Effector CD8-positive, alpha-beta T cell (primary cell): ENCODE results near the gene ATXN7L1.
"Not testable (repeated sequence)": the region's sequence is repeated elsewhere in the genome, so short reads cannot be mapped to it uniquely, and the experiment has no call there.

Experiments used
- DNase-seq: peaks from one replicate; lab custom pipeline; 2025; lab: John Stamatoyannopoulos, UW

The ATXN7L1 gene

DNA sequence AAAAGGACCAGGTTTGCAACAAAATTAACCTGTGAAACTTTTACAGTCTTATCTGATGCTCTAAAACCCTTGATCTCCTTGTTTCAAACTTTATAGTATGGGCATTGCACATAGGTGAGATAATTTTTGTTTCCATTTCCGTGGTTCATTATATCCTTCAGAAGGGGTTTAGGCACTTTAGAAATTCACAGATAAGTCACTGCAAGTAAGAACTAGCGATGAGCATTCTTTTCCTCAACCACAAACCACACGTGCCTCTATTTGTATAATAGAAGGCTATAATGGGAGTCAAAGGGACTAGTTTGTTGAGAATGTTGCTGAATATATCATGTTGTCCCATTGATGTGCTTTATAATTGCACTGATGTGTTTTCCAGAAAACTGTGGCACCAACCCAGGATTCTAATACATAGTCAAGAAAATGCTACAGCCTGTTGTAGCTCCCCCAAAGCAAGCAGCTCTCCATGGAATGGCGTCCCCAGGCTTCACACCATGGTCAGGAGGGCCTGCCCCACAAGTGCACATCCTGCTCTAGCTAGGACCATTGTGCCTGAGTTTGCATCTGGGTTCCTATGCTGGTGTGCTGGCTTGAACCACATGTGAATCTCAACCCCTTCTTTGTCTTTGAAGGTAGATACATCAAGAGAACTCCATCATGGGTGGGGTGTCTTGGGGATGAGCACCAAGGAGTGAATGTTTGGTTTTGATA lies 14.0 kb upstream of the ATXN7L1 start:
- no peak for DNase-seq

DNA sequence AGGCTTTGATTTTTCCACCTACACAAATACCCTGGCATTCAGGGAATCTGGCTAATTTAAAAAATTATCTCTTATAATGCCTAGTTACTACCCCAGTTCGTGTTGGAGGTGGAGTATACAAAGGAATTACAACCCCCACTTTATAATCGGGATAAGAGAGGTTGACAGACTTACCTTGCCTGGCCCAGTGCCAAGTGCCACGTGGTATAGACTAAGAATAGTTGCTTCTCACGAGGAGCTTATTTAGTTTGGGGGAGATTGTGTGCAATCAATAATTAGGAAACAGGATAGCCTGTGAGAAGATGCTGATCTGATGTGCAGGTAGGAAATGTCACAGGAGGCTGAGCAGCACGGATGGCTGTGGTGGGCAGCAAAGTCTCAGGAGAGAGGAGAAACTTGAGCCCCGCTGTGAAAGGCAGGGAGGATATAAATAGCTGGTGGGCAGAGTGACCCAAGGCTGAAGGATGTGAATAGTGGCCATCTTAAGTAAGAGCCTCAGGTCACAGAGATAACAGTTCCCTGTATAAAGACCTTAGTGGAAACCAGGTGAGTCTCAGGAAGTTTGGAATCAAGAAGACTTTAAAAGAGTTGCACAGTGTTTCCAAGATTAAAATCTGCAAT lies 11.3 kb upstream of the ATXN7L1 start:
- DNase-seq: no peak

DNA sequence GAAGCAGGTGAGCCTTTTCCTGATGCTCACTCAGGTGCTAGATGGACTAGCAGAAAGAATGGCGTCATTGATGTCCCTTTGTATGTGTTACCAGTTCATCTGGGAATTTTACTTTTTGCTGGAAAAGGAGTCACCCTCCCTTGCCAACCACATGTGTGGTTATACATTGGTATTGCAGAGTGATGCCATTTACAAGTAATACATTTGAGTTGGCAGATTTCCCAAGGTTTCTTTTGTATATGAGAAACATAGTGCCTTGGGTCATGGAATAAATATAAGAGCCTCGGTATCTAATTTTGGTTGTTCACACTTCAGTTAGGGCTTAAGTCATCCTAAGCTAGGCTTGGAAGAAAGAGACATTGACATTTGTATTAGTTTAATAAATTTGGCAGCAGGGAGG lies 10.4 kb upstream of the ATXN7L1 start:
- no peak for DNase-seq

DNA sequence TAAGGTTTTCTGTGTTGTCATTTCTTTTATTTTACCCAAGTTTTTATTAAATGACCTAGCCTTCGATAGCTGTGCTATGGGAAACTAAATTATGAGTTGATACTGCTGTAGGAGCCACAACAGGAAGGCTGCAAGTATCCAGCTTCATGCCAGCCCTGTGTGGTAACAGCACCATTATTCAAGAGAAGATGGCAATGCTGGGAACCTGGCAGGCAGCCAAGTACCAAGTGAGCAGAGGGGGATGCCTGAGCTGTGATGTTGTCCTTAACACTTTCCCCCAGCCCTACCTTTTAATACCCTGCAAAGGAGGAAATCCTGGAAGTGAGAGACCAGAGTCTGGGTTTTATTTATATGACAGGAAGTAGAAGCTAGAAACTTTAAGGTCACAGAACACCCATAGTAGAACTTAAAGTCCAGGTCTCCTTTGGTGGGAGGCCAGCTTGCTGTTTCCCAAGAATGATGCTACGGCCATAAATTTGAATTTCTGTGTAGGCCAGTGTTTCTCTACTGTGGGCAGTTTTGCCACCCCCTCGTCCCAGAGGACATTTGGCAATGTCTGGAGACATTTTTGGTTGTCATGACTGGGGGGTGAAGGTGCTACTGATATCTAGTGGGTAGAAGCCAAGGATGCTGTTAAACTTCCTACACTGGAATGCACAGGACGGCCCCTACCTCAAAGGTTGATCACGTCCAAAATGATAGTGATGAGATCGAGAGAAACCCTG lies 9.2 kb upstream of the ATXN7L1 start:
- DNase-seq: no peak

DNA sequence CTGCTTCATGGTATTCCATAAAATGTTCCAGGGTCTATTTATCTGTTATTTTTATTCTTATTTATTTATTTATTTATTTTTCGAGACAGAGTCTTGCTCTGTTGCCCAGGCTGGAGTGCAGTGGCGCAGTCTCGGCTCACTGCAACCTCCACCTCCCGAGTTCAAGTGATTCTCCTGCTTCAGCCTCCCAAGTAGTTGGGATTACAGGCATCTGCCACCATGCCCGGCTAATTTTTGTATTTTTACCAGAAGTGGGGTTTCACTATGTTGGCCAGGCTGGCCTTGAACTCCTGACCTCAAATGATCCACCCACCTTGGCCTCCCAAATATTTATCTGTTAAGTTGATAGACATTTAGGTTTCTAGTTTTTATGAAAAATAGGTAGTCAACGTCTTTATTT lies 6.8 kb upstream of the ATXN7L1 start:
- not testable (repeated sequence) for DNase-seq

DNA sequence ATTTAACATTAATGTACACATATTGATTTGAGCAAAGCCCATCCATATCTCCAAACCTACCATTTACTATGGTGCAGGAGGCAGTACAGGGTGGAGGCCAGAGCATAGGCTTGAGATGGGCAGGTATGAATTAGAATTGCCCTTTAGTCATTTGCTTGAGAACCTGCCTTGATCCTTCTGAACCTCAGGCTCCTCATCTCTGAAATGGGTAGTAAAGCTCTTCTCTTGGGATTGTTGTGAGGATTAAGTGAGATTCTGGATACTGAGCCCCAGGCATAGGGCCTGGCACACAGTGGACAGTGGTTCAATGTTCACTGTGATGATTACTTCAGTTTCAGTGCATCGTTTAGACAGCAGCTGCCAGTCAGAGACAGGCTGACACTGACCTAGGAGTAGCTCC lies 5.0 kb upstream of the ATXN7L1 start:
- no peak for DNase-seq

DNA sequence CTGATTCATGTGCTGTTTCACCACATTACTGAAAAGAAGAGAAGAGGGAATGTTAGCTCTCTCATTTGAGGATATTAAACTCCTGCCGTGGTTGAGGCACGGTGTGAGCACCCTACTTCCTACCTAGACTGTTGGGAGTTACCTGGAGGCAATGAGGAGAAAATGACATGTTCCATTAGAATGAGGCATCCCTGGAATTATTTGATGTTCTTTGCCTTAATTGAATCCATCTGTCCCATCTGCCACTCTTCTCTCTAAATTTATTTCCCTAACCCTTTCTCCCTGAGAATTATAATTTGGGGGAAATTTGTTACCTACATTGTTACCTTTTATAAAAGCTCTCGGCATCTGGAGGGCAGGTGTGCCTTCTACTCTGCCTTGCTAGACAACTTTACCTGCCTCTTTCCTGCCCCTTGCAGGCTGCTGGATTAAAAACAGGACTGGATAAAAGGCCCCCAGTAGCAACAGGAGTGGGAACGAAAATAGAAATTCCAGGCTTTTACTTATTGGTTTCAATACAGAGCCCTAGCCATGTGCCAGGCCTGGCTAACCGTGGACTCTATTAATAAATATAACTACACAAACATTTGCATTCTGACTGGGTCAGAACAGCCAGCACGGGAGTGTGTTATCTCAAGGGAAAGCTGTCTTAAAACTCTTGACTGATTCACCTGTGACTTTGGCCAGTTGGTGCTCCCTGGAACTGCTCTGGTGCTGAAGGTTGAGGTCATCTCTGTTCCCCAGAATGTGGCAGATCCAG lies 4.4 kb upstream of the ATXN7L1 start:
- DNase-seq: no peak

DNA sequence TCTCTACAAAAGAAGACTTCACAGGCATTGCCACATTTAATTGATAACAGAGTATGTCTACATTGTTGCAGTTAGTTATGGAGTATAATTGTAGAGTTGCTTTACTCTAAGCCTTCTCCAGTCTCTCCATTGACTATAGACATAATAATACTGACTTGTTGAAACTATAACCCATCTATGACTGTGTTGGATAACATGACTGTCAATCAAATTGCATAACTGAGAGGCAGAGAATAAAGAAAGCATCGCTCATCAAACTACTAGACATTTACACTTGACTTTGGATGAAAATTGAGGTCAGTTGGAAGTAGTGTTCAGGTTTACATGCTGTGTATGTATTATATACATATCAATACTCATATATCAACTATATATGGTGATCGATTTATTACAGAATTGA lies 3.4 kb upstream of the ATXN7L1 start:
- DNase-seq: no peak

DNA sequence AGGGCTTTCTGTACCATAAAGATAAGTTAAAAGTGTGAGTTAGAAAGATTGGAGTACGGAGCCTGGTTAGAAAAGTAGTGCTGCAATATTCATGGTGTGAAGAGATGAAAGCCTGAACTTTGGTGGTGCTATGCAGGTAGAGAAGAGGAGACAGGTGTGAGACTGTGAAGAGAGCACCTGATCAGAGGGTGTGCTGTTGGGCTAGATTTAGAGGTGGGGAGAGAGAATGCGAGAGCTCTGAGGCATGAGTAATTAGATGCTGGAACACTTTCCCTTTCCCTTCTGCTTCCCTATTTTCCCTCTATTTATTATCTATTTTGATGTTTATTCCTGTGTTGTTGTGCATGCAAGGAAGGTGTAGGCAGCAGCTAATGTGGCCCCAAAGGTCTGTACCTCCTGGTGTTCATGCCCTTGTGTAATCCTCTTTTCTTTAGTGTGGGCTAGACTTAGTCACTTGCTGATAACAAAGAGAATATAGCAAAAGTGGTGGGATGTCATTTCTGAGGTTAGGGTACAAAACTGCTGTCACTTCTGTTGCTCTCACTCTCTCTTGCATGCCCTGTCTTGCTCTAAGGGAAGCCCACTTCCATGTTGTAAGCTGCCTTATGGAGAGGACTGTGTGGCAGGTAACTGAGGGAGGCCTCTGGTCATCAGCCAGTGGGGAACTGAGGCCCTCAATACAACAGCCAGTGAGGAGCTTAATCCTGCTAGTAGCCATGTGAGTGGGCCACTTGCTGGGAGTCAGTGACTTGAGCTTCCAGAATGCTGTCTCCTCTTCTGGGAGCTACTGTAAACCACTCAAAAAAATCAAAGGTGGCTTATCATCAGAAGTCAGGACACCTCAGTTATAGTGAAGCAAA lies 2.6 kb upstream of the ATXN7L1 start:
- no peak for DNase-seq

DNA sequence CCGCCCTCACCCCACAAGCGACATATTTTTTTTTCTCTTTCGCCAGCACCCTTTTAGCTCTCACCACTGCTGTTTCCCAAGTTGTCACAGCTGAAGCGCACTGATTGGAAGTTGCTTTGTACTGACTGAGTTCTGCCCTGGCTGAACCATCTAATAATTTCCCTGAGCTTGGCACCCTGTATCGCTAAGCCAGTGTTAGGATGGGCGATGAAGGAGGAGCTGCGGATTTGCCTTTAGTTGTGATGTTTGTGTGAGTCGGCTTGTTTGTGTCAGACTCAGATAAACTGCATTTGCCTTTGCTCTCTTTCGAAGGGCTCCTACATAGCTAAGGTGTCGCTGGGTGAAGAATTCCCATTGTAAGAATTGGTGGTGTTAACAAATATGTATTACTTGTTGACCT lies 1.3 kb upstream of the ATXN7L1 start:
- no peak for DNase-seq

DNA sequence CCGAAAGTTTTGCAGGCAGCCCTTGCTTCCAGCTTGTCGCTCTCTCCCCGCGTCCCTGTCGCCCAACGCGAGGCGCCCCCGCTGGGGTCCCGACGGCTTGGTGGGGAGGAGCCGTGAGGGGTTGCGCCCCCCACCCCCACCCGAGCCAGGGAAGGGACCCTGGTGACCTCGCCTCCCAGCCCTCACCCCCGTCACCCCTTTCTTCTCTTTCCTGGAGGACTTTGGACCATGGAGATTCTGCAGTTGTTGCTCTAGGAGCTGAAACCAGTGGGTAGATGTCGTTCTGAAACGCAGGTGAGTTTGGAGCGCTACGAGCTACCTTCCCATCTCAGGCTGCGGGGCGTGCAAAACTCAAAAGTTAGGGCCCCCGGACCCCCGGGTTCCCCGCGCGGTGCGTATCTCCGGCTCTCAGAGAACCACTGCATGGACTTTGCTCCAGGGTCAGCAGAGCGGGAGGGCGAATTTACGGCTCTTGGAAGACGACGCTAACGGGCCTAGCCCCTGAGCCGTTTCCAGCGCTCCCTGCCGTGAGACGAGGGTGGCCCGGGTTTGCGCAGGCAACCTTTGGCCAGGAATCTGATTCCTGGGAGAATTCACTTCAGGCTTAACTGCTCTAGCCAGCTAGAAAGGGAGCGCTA lies 684 bp upstream of the ATXN7L1 start:
- DNase-seq: no peak

DNA sequence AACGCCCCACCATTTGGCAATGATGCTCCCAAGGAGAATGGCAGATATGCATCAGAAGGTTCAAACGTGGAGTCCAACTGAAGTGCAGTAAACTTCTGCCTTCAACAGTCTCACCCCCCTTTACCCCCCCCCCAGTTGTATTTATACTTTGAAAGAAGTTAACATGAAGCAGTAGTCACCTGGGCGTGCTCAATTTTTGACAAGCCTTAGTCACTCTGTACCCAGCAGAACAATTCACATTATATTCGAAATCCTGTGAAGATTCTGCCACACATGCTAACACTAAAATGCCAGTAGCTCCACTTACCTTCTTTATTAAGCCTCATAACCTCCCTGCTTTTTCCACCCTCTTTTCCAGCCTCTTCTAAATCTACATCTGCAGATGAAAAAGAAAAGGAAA lies 894 bp downstream of the ATXN7L1 start:
- no peak for DNase-seq

DNA sequence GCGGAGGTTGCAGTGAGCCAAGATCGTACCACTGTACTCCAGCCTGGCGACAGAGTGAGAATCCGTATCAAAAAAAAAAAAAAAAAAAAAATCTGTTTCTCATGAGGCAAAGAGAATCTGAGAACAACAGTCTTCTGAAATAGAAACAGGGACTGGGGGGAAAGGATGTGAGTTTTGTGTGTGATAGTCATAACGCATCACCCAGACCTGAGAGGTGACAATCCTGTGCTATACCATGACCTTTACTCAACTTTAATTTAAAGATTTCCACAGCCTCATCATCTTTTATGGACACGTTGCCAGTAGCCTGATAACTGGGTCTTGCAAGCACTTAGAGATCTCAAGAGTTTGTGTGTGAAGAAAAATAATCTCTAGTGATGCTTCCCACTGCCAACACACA lies 2.3 kb downstream of the ATXN7L1 start:
- DNase-seq: no peak

DNA sequence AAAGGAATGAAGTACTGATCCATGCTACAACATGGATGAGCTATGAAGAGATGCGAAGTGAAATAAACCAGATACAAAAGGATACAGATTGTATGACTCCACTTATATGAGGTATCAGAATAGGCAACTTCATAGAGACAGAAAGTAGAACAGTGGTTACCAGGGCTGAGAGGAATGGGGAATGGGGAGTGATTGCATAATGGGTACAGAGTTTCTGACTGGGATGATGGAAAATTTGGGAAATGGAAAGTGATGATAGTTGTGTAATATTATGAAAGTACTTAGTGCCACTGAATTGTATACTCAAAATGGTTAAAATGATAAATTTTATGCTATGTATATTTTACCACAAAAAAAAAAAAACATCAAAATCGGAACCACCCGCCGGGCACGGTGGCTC lies 3.9 kb downstream of the ATXN7L1 start:
- DNase-seq: no peak

DNA sequence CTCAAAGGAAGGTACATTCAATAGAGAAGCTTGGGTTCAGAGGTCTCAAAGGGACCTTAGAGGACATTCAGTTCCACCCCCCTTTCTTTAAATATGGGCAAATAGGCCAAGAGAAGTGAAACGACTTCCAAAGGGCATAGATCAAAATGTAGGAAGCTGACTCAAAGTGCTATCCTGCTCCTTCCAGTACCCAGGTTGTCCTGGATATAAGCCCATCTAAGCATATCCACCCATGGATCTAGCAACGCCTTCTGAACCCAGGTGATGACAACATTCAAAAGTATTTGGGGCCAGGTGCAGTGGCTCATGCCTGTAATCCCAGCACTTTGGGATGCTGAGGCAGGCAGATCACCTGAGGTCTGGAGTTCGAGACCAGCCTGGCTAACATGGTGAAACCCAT lies 5.3 kb downstream of the ATXN7L1 start:
- DNase-seq: no peak

DNA sequence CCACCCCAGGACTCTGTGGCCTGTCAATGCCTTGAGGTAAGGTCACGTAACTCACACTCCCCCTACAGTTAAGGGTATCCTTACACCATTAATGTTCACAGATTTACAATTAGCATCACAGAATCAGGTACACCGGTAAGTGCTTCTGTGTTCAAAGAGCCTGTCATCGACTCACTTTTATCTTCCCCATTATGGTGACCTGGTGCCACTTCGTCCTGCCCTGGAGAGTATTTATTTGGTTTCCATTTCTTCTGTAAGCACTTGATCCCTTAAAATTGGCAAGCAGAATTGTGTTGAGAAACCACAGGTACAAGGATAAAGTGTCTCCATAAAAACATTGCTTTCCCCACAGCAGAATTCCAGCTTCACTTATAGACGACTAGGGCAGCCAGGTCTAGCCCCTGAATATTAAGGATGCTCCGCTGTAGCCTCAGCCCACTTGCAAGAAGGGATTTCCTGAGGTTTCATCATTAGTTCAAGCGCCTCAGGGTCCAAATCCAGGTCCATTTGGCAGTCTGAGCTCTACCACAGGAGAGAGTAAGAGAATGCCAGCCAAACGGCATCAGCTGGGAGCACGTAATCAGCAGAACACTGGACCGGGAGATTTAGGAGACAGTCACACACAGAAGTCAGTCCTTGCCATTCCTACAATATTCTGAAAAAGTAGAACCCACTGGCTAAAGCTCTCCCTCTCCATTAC lies 10.1 kb downstream of the ATXN7L1 start:
- no peak for DNase-seq

DNA sequence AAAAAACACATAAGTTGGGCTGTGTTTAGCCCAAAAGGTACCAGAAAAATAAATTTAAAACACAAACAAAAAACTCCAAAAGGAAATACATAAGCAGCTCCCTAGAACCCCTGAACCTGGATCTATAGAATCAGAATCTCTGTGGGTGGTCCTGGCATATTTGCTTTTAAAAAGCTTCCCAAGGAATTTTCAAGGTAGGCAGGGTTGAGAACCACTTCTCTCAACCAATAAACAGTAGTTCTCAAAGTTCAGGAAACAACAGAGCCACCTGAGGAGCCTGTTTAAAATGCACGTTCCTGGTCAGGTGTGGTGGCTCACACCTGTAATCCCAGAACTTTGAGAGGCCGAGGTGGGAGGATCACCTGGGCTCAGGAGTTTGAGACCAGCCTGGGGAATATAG lies 12.5 kb downstream of the ATXN7L1 start:
- DNase-seq: no peak

DNA sequence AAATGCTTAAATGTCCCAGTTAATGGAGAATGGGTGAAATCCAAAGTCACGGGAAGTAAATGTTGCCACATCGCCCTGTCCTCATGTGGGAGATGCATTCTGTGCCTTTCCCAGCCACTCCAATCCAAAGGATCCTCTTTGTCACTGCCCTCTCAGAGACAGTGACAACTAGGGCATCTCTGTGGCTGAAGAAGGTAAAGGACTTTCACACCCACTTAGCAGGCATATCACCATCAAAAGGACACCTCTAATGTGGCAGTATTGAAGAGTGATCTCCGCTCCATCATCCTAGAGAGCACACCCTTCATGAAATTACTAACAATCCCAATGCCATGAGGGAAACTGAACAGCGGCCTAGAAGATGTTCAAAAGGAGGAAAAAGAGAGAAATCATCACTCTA lies 13.6 kb downstream of the ATXN7L1 start:
- no peak for DNase-seq

DNA sequence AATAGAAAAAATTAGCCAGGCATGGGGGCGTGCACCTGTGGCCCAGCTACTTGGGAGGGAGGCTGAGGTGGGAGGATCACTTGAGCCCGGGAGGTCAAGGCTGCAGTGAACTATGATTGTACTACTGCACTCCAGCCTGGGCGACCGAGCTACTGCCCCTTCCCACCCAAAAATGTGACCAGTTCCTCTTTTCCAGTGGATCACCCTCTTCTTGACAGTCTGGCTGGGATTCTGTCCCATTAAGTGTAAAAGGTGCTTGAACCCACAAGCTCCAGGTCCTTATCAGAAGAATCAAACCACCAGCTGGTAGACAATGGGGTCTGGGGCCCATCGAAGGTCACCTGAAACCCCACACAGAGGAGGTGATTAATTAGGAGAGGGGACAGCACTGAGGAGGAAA lies 14.1 kb downstream of the ATXN7L1 start:
- no peak for DNase-seq

DNA sequence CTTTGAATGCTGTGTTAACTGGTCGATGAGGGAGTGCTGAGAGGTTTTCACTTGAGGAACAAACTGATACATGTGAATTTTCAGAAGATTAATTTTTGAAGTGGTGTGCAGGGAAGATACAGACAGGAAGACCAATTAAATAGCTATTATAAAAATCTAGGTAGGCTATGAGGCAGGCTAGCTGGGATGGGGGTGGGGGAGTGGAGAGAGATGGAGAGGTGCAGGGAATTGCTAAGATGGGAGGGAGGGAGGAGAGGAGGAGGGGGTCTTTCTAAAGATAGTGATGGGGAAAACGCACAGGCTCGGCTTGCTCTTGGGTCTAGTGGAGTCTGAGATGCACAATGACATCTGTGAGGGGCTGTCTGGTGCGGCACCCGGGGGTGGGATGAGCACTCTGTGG lies 15.2 kb downstream of the ATXN7L1 start:
- no peak for DNase-seq

DNA sequence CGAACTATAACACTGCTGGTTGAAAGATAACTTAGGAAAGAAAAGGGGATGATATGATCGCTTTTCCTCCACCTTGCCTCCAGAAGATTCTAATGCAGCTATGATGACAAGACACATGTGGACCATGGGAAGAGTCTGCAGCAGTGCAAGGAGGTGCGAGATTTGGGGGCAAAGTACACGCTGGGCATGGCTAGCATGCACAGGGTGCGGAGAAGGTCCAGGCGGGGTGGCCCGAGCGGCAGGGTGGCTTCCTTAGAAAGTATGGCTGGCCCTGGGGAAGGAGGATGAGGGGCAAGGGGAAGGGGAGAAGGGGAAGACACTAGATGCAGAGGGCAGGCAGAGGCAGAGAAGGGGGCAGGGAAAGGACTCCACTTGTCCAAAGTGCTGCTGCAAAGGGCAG lies 15.6 kb downstream of the ATXN7L1 start:
- no peak for DNase-seq
